Kidney (tissue), 14 donors: ENCODE data around the gene KIF3A. TPM values are rescaled to one million over a fixed set of nuclear protein-coding genes. Genes with fewer than 3 reads are reported as not detected.

ENCODE experiments used
- DNase-seq, 5 donors: peaks; one replicate each; pipeline ENCODE4 v3.0.0-alpha.2; 2013 to 2020
- FAIRE-seq: peaks from 2 replicates; lab custom pipeline; 2012; peaks lifted over from hg19 to GRCh38; lab: Jason Lieb, UNC
- H3K27ac ChIP-seq, 2 donors: one replicate each; pipeline ENCODE4 v1.7.0; 2013; ENCODE audit warnings: low read depth in 2 of 2, low read length in 2 of 2, inconsistent platforms in 1 of 2
- H3K27me3 ChIP-seq: one replicate; pipeline ENCODE4 v1.7.1; 2013; ENCODE audit warnings: low read length, inconsistent platforms; ENCODE audit not compliant: control insufficient read depth, insufficient read depth
- H3K36me3 ChIP-seq, 3 donors: one replicate each; pipeline versions ENCODE4 v1.7.0 to v1.7.1; 2013; ENCODE audit warnings: low read length in 3 of 3, control low read depth in 1 of 3, inconsistent platforms in 1 of 3; ENCODE audit not compliant: insufficient read depth in 3 of 3, control insufficient read depth in 2 of 3
- H3K4me1 ChIP-seq, 3 donors: one replicate each; pipeline versions ENCODE4 v1.7.0 to v1.7.1; 2013; ENCODE audit warnings: low read length in 3 of 3, inconsistent platforms in 1 of 3, low read depth in 1 of 3; ENCODE audit not compliant: control insufficient read depth in 2 of 3, insufficient read depth in 2 of 3
- H3K4me3 ChIP-seq, 3 donors: one replicate each; pipeline versions ENCODE4 v1.7.0 to v1.8.1; 2013; ENCODE audit warnings: low read length in 3 of 3, control low read depth in 1 of 3, inconsistent platforms in 1 of 3
- H3K9ac ChIP-seq, 3 donors: one replicate each; pipeline versions ENCODE4 v1.7.0 to v1.7.1; 2013; ENCODE audit warnings: low read length in 3 of 3, control low read depth in 1 of 3, inconsistent platforms in 1 of 3
- H3K9me3 ChIP-seq, 3 donors: one replicate each; pipeline versions ENCODE4 v1.7.0 to v1.7.1; 2013; ENCODE audit warnings: low read length in 3 of 3, control low read depth in 1 of 3, inconsistent platforms in 1 of 3; ENCODE audit not compliant: control insufficient read depth in 2 of 3, insufficient read depth in 1 of 3
- intact Hi-C: fragments of 100-400 bp; cut with DNase I; formaldehyde crosslinking; loops from one replicate; pipeline ENCODE4 v1.11.1; 2022
- polyA plus RNA-seq: library from polyadenylated mRNA; stranded (reverse); fragments of 350-450 nt; fragmentation: Illumina TruSeq; extraction: RNeasy Lipid Tissue Mini Kit (QIAGEN cat#74804); gene quantifications from one replicate; pipeline ENCODE4 v1.2.3, GENCODE V29; 2014; ENCODE audit warnings: low read depth, low replicate concordance; ENCODE audit not compliant: insufficient read depth
- total RNA-seq: library from RNA; stranded (reverse); fragmentation: NEBNext Ultra II Directional; extraction: Animal tissue kit (Norgen Biotek cat#: 25700); gene quantifications from one replicate; pipeline ENCODE4 v1.2.1, GENCODE V29; 2021
- TF ChIP-seq, protein P1 (sequence below): IDR thresholded peaks from 3 replicates; pipeline ENCODE4 v1.5.1; 2012; ENCODE audit warnings: mild to moderate bottlenecking, moderate library complexity, borderline replicate concordance; ENCODE audit not compliant: insufficient read depth; ENCODE audit errors: extremely low read depth
- donor health status: control.
- donor health status: control.
- donor health status: control.
- donor health status: control.
- donor health status: control.
- donor health status: DM: yes; HTN: yes; CAD: no.
- donor health status: Normal renal cell carcinoma (clear cell type).

KIF3A gene
- total and polyA plus RNA-seq, 2 donors from 2014 or later = 7.1 to 13.9 TPM

DNA sequence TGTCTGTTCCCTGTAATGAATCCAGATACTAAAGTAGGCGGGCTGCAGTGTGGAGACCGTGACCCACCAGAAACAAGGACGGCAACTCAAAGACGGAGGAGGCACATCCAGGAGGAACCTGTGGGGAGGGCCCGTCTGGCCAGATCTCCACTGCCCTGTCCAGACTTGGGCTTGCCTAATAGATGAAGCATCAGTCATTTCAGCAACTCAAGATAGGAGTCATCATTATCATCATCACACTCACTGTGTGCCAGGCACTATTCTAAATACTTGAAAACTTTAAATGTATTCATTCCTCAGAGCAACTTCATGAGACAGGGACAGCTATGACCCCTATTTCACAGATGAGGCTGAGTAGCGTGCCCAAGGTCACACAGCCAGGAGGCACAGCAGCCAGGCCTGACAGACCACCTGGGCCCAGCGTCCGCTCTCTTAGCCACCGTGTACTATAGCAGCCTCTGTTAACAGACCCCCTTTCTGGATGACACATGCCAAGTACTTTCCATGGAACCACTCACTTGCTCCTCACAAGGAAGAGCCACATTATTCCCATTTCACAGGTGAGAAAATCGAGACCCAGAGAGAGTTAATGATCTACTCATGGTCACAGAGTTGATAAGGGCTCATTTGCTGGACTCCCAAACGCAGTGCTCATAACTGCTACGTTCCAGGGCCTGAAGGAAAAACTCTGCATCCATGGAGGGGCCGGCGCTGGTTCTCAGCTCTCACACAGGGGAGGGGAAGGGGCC, 68.5 kb downstream of the KIF3A start:
- H3K4me3 ChIP-seq = no peak overlapping the region
- no peak for FAIRE-seq
- intact Hi-C loops = no loop called here
- H3K27ac ChIP-seq = no peak overlapping the region
- no peaks in the 10 kb centered on the region for H3K27me3 ChIP-seq
- no peaks in the 10 kb centered on the region for H3K9me3 ChIP-seq
- TF ChIP-seq, protein P1, sequence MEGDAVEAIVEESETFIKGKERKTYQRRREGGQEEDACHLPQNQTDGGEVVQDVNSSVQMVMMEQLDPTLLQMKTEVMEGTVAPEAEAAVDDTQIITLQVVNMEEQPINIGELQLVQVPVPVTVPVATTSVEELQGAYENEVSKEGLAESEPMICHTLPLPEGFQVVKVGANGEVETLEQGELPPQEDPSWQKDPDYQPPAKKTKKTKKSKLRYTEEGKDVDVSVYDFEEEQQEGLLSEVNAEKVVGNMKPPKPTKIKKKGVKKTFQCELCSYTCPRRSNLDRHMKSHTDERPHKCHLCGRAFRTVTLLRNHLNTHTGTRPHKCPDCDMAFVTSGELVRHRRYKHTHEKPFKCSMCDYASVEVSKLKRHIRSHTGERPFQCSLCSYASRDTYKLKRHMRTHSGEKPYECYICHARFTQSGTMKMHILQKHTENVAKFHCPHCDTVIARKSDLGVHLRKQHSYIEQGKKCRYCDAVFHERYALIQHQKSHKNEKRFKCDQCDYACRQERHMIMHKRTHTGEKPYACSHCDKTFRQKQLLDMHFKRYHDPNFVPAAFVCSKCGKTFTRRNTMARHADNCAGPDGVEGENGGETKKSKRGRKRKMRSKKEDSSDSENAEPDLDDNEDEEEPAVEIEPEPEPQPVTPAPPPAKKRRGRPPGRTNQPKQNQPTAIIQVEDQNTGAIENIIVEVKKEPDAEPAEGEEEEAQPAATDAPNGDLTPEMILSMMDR = no peak
- DNase-seq = no peak
- H3K4me1 ChIP-seq = no peaks in the 10 kb centered on the region
- H3K9ac ChIP-seq = no peak overlapping the region
- no peaks in the 10 kb centered on the region for H3K36me3 ChIP-seq

DNA sequence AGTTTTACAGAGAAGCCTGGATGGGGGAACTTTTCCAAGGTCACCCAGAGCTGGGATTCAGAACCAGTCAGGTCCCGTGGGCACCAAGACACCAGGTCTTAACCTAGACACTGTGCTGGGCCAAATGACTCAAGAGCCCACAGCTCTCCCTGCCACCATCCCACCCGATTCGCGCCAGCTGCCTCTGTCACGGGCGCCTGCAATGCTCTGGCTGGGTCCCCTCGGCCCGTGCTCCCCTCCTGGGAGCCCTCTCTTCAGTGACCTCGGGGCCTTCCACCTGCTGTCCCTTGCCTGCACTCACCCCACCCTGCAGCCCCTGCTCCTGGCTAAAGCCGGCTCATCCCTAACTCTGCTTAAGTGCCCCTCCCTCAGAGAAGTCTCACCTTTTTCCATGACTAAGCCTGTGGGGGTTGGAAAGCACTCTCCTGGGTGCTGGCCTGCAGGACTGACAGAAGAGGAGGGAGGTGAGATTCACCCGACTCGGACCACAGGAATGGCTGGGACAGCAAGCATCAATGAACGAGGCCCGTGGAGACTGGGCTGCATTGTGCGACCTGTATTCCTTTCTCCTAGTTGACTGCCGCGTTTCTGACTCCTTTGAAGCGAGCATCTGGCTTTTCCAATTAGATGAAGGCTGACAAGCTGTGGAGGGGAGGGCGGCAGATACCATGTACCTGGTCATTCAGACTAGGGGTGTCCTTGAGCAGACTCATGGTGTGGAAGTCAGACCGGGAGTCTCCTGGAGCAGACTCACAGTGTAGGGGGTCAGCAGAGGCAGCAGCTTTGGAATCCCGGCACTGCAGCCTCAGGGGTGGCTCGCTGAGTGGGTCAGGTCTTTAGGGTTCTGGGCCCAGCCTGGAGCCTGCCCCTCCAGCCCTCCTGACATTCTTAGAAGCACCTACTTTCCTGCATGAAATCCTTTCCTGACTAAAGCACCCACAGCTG, 69.3 kb downstream of the KIF3A start:
- no peaks in the 10 kb centered on the region for H3K36me3 ChIP-seq
- TF ChIP-seq, protein P1 = no peak
- H3K4me1 ChIP-seq = no peaks in the 10 kb centered on the region
- H3K27ac ChIP-seq = no peak overlapping the region
- H3K4me3 ChIP-seq = no peak overlapping the region
- intact Hi-C loops = no loop called here
- no peak for FAIRE-seq
- H3K9me3 ChIP-seq = no peaks in the 10 kb centered on the region
- DNase-seq = no peak
- H3K27me3 ChIP-seq = no peaks in the 10 kb centered on the region
- no peak overlapping the region for H3K9ac ChIP-seq

GRCh38 chr5:132667309-132667708, 70.0 kb downstream of the KIF3A start:
- no peak for FAIRE-seq
- intact Hi-C loops = no loop called here
- no peak for DNase-seq

More at GRCh38 chr5:132667309-132667708, 70.0 kb downstream of the KIF3A start:
- no peaks in the 10 kb centered on the region for H3K9me3 ChIP-seq
- no peak overlapping the region for H3K4me3 ChIP-seq
- no peaks in the 10 kb centered on the region for H3K4me1 ChIP-seq
- H3K36me3 ChIP-seq = no peaks in the 10 kb centered on the region
- no peak overlapping the region for H3K9ac ChIP-seq
- no peaks in the 10 kb centered on the region for H3K27me3 ChIP-seq
- TF ChIP-seq, protein P1 = no peak
- H3K27ac ChIP-seq = no peak overlapping the region
